ENCODE data around the gene RASAL2. TPM values are rescaled to one million over a fixed set of nuclear protein-coding genes. Genes with fewer than 3 reads are reported as not detected.
"Not testable (repeated sequence)": the region's sequence is repeated elsewhere in the genome, so short reads cannot be mapped to it uniquely, and the experiment has no call there.

RASAL2 gene
- total RNA-seq, 3 donors from 2014 or later: 28.5 to 41.0 (median 40.5) TPM

DNA sequence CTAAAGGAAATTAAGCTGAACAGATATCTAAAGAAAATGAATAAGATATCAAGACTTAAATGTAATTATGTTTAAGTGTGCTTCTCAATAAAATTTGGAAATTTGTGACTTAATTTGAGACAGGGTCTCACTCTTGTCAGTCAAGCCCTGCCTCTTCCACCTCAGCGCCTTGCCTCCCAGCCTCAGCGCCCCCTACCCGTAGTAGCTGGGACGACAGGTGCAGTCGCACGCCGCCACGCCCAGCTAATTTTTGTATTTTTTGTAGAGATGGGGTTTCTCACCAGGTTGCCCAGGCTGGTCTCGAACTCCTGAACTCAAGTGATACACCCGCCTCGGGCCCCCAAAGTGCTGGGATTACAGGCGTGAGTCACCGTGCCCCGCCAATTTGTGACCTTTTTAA lies 285.9 kb downstream of the RASAL2 start:
- intact Hi-C loops (cut with DNase I; ENCODE audit: low total_unique reads): no loop called here
- no peak for TF ChIP-seq POLR2A (IDR thresholded peaks at IDR 0.05)
- TF ChIP-seq, protein P1, sequence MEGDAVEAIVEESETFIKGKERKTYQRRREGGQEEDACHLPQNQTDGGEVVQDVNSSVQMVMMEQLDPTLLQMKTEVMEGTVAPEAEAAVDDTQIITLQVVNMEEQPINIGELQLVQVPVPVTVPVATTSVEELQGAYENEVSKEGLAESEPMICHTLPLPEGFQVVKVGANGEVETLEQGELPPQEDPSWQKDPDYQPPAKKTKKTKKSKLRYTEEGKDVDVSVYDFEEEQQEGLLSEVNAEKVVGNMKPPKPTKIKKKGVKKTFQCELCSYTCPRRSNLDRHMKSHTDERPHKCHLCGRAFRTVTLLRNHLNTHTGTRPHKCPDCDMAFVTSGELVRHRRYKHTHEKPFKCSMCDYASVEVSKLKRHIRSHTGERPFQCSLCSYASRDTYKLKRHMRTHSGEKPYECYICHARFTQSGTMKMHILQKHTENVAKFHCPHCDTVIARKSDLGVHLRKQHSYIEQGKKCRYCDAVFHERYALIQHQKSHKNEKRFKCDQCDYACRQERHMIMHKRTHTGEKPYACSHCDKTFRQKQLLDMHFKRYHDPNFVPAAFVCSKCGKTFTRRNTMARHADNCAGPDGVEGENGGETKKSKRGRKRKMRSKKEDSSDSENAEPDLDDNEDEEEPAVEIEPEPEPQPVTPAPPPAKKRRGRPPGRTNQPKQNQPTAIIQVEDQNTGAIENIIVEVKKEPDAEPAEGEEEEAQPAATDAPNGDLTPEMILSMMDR (IDR thresholded peaks at IDR 0.05): no peak
- no peak for TF ChIP-seq POLR2AphosphoS5 (IDR thresholded peaks at IDR 0.05)
- Histone ChIP-seq H3K4me1 (no peaks in the 10 kb centered on the region), H3K27me3 (no peaks in the 10 kb centered on the region), H3K9me3 (no peaks in the 10 kb centered on the region), H3K27ac (no peak overlapping the region), H3K36me3 (no peaks in the 10 kb centered on the region), H3K4me3 (no peak overlapping the region)
- DNase-seq (ENCODE audit: low spot score in 2 of 2): no peak

DNA sequence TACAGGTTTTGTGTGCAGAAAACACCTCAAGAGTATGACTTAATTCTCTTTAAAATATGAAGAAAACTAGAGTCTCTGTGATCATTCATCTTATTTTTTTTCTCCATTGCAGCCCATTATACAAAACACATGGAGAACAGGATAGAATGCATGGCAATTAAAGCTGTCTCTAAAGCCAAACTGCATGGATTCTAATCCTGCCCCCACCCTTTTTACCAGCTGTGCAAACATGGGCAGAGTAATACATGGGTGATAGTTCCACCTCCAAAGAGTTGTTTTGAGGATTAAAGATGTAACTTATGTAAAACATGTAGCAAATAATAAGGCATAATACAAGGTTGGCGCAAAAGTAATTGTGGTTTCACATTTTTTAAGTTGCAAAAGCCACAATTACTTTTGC lies 288.5 kb downstream of the RASAL2 start:
- intact Hi-C loops (cut with DNase I; ENCODE audit: low total_unique reads): no loop called here
- Histone ChIP-seq H3K36me3 (no peaks in the 10 kb centered on the region), H3K27ac (no peak overlapping the region), H3K27me3 (no peaks in the 10 kb centered on the region), H3K9me3 (no peaks in the 10 kb centered on the region), H3K4me3 (no peak overlapping the region), H3K4me1 (no peaks in the 10 kb centered on the region)
- TF ChIP-seq POLR2AphosphoS5 (IDR thresholded peaks at IDR 0.05) (no peak), POLR2A (IDR thresholded peaks at IDR 0.05) (no peak)
- TF ChIP-seq, protein P1 (IDR thresholded peaks at IDR 0.05): no peak
- no peak for DNase-seq (ENCODE audit: low spot score in 2 of 2)

DNA sequence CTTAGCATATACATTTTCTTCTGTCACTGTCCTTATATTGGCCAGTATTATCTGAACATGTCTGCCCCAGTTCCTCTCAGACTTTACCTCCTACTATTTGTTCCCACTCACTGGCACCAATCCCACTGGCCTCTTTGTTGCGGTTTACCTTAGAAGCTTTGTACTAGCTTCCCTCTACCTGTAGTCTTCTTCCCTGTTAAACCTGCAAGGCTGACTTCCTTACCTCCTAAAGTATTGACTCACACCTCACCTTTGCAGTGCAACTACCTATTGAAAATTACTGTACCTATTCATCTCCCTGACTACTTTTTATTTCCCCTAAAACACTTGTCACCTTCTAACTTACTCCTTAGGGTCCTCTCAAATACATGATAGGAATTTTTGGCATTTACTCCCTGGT lies 291.8 kb downstream of the RASAL2 start:
- no peak for DNase-seq (ENCODE audit: low spot score in 2 of 2)
- Histone ChIP-seq H3K4me3 (no peak overlapping the region), H3K27me3 (no peaks in the 10 kb centered on the region), H3K27ac (no peak overlapping the region), H3K36me3 (no peaks in the 10 kb centered on the region), H3K9me3 (no peaks in the 10 kb centered on the region), H3K4me1 (no peaks in the 10 kb centered on the region)
- TF ChIP-seq POLR2AphosphoS5 (IDR thresholded peaks at IDR 0.05) (no peak), POLR2A (IDR thresholded peaks at IDR 0.05) (no peak)
- TF ChIP-seq, protein P1 (IDR thresholded peaks at IDR 0.05): no peak
- intact Hi-C loops (cut with DNase I; ENCODE audit: low total_unique reads): no loop called here

DNA sequence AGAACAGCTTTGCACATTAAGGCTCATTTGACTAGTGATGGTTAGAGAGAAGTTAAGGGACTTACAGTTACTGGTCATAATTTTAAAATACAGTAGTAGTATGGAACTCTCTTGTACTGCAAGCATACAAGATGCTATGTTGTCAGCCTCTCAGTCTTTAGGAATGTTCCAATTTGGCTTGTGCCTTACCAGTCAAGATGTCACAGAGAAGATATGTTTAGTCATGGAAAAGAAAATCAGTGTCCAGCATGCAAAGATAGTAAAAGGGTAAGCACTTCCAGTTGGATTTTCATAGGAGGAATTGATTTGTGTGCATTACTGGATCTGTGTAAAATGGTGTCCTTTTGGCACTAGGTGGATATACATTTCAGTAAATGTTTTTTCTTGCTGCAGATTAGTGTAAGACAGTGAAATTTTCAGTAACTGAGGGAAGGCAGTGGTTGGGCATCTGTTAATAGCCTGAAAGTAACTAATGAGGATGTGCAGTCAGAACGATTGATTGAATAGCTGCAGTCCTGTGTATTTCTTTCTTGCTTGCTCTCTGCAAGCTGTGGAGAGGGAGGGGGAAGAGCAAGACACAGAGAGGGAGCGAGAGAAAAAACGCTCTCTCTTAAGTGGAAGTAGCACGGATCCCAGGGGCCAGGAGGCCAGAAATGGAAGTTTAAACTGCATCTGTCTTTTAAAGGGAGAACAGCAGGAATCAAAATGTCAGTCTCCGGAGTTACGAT lies 294.7 kb downstream of the RASAL2 start:
- TF ChIP-seq, protein P1 (IDR thresholded peaks at IDR 0.05): no peak
- TF ChIP-seq POLR2A (IDR thresholded peaks at IDR 0.05): no peak
- no peak for TF ChIP-seq POLR2AphosphoS5 (IDR thresholded peaks at IDR 0.05)
- H3K4me3 ChIP-seq: no peak overlapping the region
- H3K36me3 ChIP-seq: no peaks in the 10 kb centered on the region
- no peaks in the 10 kb centered on the region for H3K9me3 ChIP-seq
- DNase-seq (ENCODE audit: low spot score in 2 of 2): no peak
- intact Hi-C loops (cut with DNase I; ENCODE audit: low total_unique reads): no loop called here
- H3K27ac ChIP-seq: no peak overlapping the region
- H3K27me3 ChIP-seq: no peaks in the 10 kb centered on the region
- no peaks in the 10 kb centered on the region for H3K4me1 ChIP-seq

DNA sequence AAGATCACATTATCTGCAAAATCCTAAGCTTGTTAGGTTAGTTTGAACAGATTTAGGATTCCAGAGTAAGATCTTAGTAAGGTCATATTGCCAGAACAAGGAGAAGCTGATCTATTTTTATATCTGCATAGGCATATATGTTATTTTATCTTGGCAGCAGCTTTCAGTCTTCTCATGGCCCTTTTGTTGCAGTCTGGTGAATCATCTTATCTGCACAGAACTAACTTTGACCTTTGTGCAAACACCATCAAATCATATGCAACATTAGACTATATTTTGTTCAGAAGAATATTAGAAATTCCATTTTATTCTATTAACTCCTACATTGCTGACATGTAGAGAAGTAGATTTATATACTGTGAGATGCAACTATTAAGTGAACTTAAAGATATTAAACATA lies 295.5 kb downstream of the RASAL2 start:
- no peak overlapping the region for H3K27ac ChIP-seq
- no peak for DNase-seq (ENCODE audit: low spot score in 2 of 2)
- no peaks in the 10 kb centered on the region for H3K4me1 ChIP-seq
- no peaks in the 10 kb centered on the region for H3K27me3 ChIP-seq
- no peaks in the 10 kb centered on the region for H3K9me3 ChIP-seq
- intact Hi-C loops (cut with DNase I; ENCODE audit: low total_unique reads): no loop called here
- H3K36me3 ChIP-seq: no peaks in the 10 kb centered on the region
- H3K4me3 ChIP-seq: no peak overlapping the region
- no peak for TF ChIP-seq POLR2A (IDR thresholded peaks at IDR 0.05)
- TF ChIP-seq, protein P1 (IDR thresholded peaks at IDR 0.05): no peak
- TF ChIP-seq POLR2AphosphoS5 (IDR thresholded peaks at IDR 0.05): no peak

DNA sequence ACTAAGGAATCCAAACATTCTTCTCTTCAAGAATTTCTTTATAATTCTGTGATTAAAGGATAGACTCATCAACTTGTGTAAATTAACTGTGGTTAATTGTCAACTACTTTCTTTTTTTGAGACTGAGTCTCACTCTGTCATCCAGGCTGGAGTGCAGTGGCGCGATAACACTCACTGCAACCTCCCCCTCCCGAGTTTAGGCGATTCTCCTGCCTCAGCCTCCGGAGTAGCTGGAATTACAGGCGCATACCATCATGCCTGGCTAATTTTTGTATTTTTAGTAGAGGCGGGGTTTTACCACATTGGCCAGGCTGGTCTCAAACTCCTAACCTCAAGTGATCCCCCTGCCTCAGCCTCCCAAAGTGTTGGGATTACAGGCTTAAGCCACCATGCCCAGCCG lies 296.4 kb downstream of the RASAL2 start:
- H3K4me1 ChIP-seq; H3K36me3 ChIP-seq; H3K4me3 ChIP-seq; H3K27ac ChIP-seq; H3K9me3 ChIP-seq; DNase-seq (ENCODE audit: low spot score in 2 of 2); intact Hi-C loops (cut with DNase I; ENCODE audit: low total_unique reads); H3K27me3 ChIP-seq: not testable (repeated sequence)
